Epithelial cell of prostate (primary cell): ENCODE results near the gene TSSK2.

ENCODE experiments used
- DNase-seq: peaks from one replicate; pipeline ENCODE4 v3.0.0-alpha.2; 2011; ENCODE audit warnings: low read depth, low spot score
- H3K27ac ChIP-seq: fragments of 450-650 bp; 2 replicates; pipeline ENCODE4 v1.5.1; 2017; ENCODE audit warnings: mild to moderate bottlenecking

The TSSK2 gene

GRCh38 chr22:19122752-19123492 lies 8.2 kb upstream of the TSSK2 start:
- H3K27ac ChIP-seq, result no peak overlapping the region
- no peak for DNase-seq

GRCh38 chr22:19123936-19124335 lies 7.2 kb upstream of the TSSK2 start:
- no peak for DNase-seq
- H3K27ac ChIP-seq, result no peak overlapping the region

GRCh38 chr22:19124377-19124776 lies 6.7 kb upstream of the TSSK2 start:
- DNase-seq, result no peak
- H3K27ac ChIP-seq, result no peak overlapping the region

GRCh38 chr22:19125011-19125410 lies 6.1 kb upstream of the TSSK2 start:
- H3K27ac ChIP-seq, result no peak overlapping the region
- no peak for DNase-seq

DNA sequence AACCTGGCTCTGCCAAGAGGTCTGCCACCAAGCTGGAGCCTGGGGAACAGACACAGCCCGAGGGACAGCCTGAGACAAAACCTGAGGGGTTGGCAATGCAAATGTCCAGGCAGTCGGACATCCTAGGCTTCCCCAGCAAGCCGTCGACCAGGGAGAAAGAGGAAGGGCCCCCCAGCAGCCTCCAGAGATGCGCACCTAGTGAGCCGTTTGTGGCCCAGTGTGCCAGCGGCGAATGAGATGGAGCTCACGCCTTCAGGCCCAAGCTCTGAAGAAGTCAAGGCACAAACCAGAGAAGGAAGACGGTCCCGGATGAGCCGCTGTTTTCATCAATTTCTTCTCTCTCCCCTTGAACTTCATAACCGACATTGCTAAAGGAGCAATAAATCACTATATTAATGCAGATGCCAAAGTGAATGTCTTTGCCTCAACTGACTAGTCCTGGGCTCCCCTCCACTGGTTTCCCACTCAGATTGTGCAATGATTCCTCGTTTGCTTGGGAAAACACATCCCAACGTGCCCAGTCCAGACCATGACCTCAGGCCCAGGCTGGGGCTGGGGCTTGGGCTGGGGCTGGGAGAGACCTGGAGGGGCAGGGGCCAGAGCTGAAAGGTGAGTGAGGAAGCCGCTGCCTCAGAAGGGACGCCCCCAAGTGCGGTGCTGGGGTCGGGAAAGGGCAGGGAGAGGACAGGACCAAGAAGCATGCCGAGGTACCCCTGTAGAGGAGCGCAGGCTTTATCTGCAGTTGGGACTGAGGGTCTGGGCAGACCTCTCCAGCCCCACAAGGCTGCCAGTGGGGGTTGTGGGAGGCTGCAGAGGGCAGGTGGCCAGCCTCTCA lies 5.4 kb upstream of the TSSK2 start:
- H3K27ac ChIP-seq, result no peak overlapping the region
- DNase-seq, result no peak

- no peak for DNase-seq
- no peak overlapping the region for H3K27ac ChIP-seq
Observed at GRCh38 chr22:19126309-19127273, 4.5 kb upstream of the TSSK2 start.

DNA sequence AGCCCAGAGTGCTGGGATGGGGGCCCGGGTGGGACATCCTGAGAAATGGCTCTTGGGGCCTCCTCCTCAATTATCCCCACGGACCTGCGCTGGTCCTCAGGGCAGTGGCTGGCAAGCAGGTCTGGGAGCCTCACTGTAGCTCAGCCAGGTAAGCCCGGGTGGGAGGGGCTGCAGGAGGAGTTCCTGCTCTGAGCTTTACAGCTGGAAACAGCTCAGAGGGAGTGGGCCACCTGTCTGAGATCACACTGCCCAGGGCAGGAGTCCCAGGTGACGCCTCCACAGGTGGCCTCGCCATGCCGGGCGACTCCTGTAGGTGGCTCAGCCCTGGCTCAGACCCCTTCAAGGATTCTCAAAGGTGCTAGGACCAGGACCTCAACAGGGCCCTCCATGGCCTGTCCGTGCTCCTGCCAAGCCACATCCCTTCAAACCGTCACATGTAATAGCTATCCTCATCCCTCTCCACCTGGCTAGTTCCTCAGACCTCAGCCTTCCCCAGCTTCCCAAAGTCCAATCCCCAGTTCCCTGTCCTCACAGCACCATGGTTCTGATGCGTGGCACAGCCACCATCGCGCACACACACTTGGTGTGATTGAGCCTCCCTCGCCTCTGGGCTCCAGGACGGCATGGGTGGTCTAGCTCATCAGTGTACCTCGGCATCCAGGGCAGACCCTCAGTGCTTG lies 3.6 kb upstream of the TSSK2 start:
- no peak for DNase-seq
- H3K27ac ChIP-seq, result no peak overlapping the region

- no peak for DNase-seq
- no peak overlapping the region for H3K27ac ChIP-seq
Observed at GRCh38 chr22:19128009-19128401, 3.1 kb upstream of the TSSK2 start.

GRCh38 chr22:19128946-19129727 lies 2.0 kb upstream of the TSSK2 start:
- DNase-seq, result no peak
- peak overlapping the region; percentile 54 for H3K27ac ChIP-seq

DNA sequence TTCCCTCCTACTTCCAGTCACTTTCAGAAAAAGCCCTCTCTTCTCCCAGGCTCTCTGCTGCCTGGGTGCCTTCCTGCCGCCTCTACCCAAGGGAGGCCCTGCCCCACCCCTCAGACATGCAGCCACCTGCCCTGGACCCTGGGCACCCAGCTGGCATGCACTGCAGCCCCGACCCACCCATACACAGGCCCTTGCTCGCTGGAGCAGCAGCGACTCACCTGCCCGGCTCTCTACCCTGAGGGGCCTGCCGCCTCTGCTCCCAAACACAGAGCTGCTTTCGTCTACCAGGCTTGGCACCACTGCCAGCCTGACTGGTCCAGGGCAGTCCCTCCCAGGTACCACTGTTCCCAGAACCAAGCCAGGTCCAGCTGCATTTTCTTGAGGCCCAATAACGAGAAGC lies 1.2 kb upstream of the TSSK2 start:
- no peak for DNase-seq
- peak overlapping the region; percentile 54 for H3K27ac ChIP-seq

- H3K27ac ChIP-seq, result no peak overlapping the region
- no peak for DNase-seq
Observed at GRCh38 chr22:19131685-19132015, 542 bp downstream of the TSSK2 start.

- no peak for DNase-seq
- no peak overlapping the region for H3K27ac ChIP-seq
Observed at GRCh38 chr22:19132153-19132552, 1.0 kb downstream of the TSSK2 start.

DNA sequence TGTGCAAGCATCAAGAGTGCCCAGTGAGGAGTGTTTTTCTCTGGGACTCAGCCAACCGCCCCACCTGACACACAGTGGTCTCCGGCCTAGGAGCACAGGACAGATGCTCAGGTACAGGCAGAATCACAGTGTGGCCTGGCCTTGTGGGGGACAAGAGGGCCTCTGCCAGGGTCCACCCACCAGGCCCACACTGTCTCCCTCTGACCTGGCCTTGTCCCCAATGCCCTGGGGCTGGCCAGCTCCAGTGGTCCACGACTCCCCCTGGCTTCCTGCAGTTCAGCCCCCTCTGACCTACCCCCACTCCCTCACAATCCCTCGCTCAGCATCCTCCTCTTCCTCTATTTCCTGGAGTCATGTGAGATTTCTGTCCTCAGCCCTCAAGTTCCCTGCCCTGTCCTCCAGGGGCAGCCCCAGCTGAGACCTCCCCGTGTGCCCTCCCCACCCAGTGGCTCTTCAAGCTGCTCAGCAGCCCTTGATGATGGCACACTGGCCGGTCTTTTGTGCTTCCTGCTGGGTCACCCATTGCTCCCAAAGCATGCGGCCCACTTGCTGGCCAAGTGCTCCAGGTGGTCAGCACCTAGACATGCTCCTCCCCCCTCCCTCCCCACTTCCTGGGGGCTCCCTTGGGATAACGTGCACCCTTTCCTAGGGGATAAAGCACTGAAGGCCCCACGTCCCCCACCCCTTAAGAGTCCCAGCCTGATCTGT lies 1.7 kb downstream of the TSSK2 start:
- H3K27ac ChIP-seq, result no peak overlapping the region
- DNase-seq, result no peak

DNA sequence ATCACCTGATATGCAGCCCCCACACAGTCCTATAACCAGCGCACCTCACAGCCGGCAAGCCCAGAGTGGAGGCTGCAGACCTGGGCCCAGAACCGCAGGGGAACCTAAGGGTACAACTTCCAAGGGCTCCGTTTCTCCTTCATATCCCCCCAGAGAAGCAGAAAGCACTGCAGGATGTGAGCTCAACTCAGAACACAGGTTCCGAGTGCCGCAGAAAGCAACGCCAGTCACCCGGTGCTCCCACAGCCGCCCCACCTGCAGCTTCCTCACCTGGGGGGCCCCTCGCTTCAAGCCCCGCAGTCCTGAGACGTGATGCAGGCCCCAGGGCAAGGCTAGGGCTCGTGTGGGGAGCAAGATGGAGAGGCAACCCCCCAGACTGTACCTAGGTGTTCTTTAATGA lies 2.5 kb downstream of the TSSK2 start:
- no peak for DNase-seq
- H3K27ac ChIP-seq, result no peak overlapping the region

GRCh38 chr22:19134176-19134831 lies 3.2 kb downstream of the TSSK2 start:
- DNase-seq, result no peak
- H3K27ac ChIP-seq, result no peak overlapping the region

DNA sequence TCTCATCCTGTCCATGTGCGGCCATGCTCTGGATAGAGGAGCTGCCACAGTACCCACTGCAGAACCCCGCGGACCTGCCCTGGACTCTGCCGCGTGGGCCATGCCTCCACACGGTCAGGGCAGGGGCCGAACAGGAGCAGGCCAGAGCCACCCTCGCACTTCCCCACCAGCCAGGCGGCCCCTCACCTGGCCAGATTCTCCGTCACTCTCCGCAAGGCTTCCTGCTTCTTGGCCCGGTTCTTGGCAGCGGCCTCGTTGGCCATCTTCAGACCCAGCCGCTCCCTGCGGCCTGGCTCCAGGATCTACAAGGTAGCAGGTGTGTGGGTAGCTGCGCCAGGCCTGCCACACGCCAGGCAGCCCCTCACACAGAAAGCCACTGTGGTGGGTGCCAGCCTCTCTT lies 3.8 kb downstream of the TSSK2 start:
- DNase-seq, result no peak
- no peak overlapping the region for H3K27ac ChIP-seq

- DNase-seq, result no peak
- H3K27ac ChIP-seq, result no peak overlapping the region
Observed at GRCh38 chr22:19136915-19137314, 5.8 kb downstream of the TSSK2 start.
